Progenitor cell of endocrine pancreas (in vitro differentiated cells): ENCODE results near the gene IER3. TPM values are rescaled to one million over a fixed set of nuclear protein-coding genes. Genes with fewer than 3 reads are reported as not detected.

Experiments used
- DNase-seq: peaks from one replicate; pipeline ENCODE4 v3.0.0; 2021; ENCODE audit warnings: low spot score; ENCODE audit not compliant: unreplicated experiment
- H3K27ac Mint-ChIP-seq: 2 replicates; pipeline ENCODE4 v1.8.0; 2021; ENCODE audit warnings: mild to moderate bottlenecking, moderate library complexity, mixed read lengths
- H3K27me3 Mint-ChIP-seq: 2 replicates; pipeline ENCODE4 v1.8.0; 2021; ENCODE audit warnings: mixed read lengths
- H3K36me3 Mint-ChIP-seq: 2 replicates; pipeline ENCODE4 v1.8.0; 2022; ENCODE audit warnings: mixed read lengths; ENCODE audit not compliant: insufficient read depth
- H3K4me1 Mint-ChIP-seq: 2 replicates; pipeline ENCODE4 v1.8.0; 2021; ENCODE audit warnings: low read depth, mixed read lengths
- H3K4me3 Mint-ChIP-seq: 2 replicates; pipeline ENCODE4 v1.8.0; 2021; ENCODE audit warnings: low read depth, mild to moderate bottlenecking, moderate library complexity, mixed read lengths
- H3K9me3 Mint-ChIP-seq: 2 replicates; pipeline ENCODE4 v1.8.0; 2021; ENCODE audit warnings: low read depth, mixed read lengths
- CTCF ChIP-seq: fragments of 200-600 bp; sonication (generic); IDR thresholded peaks from one replicate; pipeline ENCODE4 v1.5.0; 2021; ENCODE audit warnings: antibody characterized with exemption, mild to moderate bottlenecking; ENCODE audit not compliant: unreplicated experiment
- total RNA-seq: library from RNA; stranded (reverse); gene quantifications from 2 replicates; pipeline ENCODE4 v1.2.1, GENCODE V29; 2021

Gene IER3
- total RNA-seq, 1 donor from 2014 or later: 23.2 TPM

- peak overlapping the region; percentile 30 for H3K4me3 Mint-ChIP-seq
- H3K4me1 Mint-ChIP-seq: peaks cover 28% of the 10 kb centered on the region
- H3K27ac Mint-ChIP-seq: peak overlapping the region; percentile 97
These were observed 5.4 kb upstream of the IER3 start for GRCh38 chr6:30749554-30750378.

GRCh38 chr6:30748851-30749540, 4.6 kb upstream of the IER3 start:
- TF ChIP-seq CTCF: no peak
- H3K27ac Mint-ChIP-seq: peak overlapping the region; percentile 97
- H3K4me3 Mint-ChIP-seq: no peak overlapping the region
- no peak for DNase-seq
- H3K9me3 Mint-ChIP-seq: no peaks in the 10 kb centered on the region
- H3K27me3 Mint-ChIP-seq: no peaks in the 10 kb centered on the region
- H3K4me1 Mint-ChIP-seq: peaks cover 30% of the 10 kb centered on the region
- H3K36me3 Mint-ChIP-seq: no peaks in the 10 kb centered on the region

More at GRCh38 chr6:30749554-30750378, 5.4 kb upstream of the IER3 start:
- Mint-ChIP-seq H3K27me3 (no peaks in the 10 kb centered on the region), H3K36me3 (no peaks in the 10 kb centered on the region), H3K9me3 (no peaks in the 10 kb centered on the region)
- DNase-seq: peak; percentile 36
- no peak for TF ChIP-seq CTCF

- TF ChIP-seq CTCF: no peak
- Mint-ChIP-seq H3K36me3 (no peaks in the 10 kb centered on the region), H3K4me3 (no peak overlapping the region), H3K27me3 (no peaks in the 10 kb centered on the region), H3K9me3 (no peaks in the 10 kb centered on the region), H3K4me1 (peaks cover 37% of the 10 kb centered on the region), H3K27ac (peak overlapping the region; percentile 97)
- no peak for DNase-seq
These were observed 3.8 kb upstream of the IER3 start for GRCh38 chr6:30747902-30748769.

- H3K9me3 Mint-ChIP-seq: no peaks in the 10 kb centered on the region
- H3K36me3 Mint-ChIP-seq: no peaks in the 10 kb centered on the region
- DNase-seq: no peak
- no peak overlapping the region for H3K27ac Mint-ChIP-seq
- TF ChIP-seq CTCF: no peak
- no peak overlapping the region for H3K4me3 Mint-ChIP-seq
- H3K4me1 Mint-ChIP-seq: peaks cover 37% of the 10 kb centered on the region
- H3K27me3 Mint-ChIP-seq: no peaks in the 10 kb centered on the region
These were observed 2.9 kb upstream of the IER3 start for GRCh38 chr6:30747300-30747687.
